ENCODE data around the gene CRIP2.

Gene CRIP2

GRCh38 chr14:105489542-105490266 is 15.1 kb downstream of the CRIP2 start:
- DNase-seq = peak; percentile 88

- DNase-seq = no peak
Measured at GRCh38 chr14:105490267-105490571, 15.6 kb downstream of the CRIP2 start.

DNA sequence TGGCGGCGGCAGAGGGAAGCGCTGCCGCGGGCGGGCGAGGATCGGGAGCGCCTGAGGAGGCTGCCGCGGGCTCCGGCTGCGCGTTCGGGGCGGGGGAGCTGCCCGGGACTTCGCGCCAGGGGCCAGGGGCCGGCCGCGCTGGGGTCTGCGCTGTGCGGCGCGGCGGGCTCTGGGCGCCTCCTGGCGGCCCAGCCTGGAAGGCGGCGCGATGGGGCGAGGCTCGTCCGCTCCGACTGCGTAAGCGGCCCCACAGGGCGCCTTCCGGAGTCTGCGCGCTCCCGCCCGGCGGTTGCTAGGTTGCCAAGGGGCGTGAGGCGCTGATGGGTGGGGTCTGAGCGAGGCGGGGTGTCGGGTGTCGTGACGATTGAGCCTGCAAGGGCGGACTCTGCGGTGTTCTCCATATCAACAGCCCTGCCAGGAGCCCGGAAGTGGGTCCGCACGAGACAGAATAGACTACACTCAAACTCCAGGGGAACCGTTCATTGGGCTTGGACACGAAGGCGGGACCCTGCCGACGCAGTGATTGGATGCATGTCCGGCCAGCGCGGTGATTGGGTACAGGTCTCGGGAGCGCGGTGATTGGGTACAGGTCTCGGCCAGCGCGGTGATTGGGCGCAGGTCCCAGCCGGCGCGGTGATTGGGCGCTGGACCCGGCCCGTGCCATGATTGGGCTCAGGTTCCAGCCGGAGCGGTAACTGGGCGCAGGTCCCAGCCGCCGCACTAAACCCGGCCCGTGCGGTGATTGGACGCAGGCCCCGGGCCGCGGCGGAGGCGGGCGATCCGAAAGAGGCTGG is 16.1 kb downstream of the CRIP2 start, which contains the start of gene TEDC1:
TSS of gene TEDC1 (plus strand) at position 675 of the 794 bp plus-strand sequence. CDS start 130 bp downstream, outside the sequence.
- DNase-seq = peak; percentile 99

- peak; percentile 86 for DNase-seq
Measured at GRCh38 chr14:105491366-105491973, 16.8 kb downstream of the CRIP2 start.

DNA sequence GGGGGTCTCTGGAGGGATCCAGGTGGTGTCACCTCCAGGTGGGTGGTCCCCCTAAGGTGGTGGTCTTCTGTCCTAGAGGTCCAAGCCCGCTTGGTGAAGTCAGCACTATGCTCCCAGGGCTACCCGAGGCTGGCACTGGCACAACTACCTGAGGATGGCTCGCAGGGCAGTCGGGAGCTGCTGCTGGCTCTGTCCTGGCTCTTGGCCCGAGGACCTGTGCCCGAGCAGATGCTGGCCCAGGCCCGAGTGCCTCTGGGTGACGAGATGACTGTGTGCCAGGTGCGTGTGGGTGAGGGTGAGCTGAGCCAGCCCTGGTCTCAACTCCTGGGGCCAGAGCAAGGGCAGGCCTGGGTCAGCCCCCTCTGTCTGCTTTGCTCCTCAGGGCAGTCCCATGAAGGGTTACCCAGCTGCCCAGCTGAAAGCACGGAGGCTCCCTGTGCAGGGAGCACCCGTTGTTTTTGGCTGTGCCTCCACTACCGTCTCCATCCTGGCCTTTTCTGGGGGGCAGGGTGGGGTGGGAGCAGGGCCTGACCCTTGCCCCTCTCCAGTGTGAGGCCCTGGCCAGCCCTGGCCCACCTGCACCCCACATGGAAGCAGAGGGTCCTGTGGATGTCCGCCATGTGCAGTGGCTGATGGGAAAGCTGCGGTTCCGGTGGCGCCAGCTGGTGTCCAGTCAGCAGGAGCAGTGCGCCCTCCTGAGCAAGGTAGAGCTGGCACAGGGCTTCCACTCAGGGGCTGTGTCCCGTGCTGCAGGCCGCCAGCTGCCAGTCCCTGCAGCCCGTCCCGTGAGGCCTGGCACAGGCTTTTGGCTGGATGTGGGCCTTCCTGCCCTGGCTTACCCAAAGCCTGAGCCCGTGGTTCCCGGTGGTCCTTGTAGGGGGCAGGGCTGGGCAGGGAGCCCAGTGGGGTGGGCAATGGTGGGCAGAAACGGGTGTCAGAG is 17.7 kb downstream of the CRIP2 start:
- DNase-seq = no peak

DNA sequence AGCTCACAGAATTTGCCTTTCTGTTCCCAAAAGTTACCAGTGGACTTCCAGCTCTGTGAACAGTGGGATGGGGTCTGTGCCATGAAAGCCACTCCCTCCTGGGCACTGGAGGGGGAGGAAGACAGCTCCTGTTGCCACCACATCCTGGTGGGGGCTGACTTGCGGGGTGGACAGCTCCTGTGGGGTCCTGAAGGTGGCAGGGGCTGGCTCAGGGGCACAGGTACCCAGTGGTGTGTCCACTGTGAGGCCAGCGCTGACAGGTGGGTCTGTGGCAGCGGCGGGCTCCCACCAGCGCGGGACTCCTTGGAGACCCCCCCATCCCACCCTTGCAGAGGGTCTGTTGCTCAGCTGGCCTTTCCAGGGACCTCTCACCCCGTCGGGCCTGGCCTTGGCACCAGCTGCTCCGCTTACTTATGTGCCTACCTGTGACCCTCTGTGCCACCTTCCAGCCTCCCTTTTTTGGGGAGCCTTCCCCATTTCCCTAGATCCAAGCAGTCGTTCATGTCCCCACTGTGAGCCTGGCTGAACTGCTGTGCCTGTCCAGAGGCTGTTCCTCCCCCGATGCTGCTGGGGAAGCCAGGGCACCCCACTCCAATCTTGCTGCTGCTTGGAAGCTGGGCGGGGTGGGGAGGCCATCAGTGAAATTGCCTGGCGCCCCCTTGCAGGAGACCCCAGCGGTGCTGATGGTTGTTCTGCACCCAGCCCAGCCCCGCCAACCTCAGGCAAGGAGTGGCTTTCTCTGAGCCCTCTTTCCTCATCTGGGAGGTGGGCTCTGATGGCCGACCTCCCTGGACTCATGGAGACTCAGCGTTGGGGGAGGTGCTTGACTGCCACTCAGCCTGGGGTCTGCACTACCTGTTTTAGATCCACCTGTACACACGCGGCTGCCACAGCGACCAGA is 18.6 kb downstream of the CRIP2 start:
- DNase-seq = no peak

GRCh38 chr14:105493921-105494605 is 19.4 kb downstream of the CRIP2 start:
- DNase-seq = no peak

DNA sequence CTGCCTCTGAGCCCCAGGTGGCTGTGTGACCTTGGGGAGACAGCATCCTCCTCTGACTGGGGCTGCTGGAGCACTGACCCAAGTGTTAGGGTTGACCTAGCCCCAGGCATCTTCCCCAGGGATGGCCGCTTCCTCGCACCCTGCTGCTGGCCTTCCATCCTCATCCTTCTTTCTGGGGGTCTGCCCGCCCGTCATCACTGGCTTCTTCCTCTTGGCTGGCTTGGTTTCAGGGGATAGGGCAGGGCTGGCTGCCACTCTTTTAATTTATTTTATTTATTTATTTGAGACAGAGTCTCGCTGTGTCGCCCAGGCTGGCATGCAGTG is 19.9 kb downstream of the CRIP2 start:
- no peak for DNase-seq

- no peak for DNase-seq
Measured at GRCh38 chr14:105495101-105495989, 20.7 kb downstream of the CRIP2 start.

DNA sequence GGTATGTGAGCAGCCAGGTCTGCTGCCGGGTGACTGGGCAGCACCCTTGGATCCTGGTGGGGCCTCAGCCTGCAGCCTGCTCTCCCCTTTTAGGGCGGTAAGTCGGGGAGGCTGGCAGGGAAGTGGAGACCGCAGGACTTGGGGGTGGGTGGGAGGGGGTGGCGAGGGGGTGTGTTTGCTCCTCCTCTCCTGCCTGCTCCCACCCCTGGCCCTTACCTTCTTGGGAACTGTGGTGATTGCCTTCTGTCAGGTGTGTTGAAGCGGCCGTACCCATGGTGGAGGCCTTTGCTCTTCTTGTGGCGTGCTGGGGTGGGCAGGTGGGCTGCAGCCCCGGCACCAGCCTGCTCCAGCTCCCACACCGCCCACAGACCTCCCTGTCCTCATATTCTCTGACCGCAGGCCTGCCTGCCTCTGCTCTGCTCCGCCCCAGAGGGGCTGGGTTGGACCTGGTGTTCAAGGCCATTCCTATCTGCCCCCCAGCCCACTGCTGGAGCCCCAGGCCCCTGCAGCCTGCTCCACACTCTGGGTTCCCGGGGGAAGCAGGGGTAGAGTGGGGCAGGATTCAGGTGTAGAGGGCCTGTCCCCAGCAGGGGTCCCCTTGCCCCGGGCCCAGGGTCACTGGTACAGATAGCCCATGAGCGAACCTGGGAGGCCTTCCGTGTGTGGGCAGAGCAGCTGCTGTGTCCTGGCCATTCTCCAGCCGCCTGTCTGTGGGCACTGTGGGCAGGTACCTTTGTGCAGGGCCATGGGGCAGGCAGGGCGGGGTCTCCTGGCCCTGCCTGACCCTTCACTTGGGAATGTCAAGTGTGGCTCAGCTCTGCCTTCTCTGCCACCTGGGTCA is 21.6 kb downstream of the CRIP2 start:
- no peak for DNase-seq

DNA sequence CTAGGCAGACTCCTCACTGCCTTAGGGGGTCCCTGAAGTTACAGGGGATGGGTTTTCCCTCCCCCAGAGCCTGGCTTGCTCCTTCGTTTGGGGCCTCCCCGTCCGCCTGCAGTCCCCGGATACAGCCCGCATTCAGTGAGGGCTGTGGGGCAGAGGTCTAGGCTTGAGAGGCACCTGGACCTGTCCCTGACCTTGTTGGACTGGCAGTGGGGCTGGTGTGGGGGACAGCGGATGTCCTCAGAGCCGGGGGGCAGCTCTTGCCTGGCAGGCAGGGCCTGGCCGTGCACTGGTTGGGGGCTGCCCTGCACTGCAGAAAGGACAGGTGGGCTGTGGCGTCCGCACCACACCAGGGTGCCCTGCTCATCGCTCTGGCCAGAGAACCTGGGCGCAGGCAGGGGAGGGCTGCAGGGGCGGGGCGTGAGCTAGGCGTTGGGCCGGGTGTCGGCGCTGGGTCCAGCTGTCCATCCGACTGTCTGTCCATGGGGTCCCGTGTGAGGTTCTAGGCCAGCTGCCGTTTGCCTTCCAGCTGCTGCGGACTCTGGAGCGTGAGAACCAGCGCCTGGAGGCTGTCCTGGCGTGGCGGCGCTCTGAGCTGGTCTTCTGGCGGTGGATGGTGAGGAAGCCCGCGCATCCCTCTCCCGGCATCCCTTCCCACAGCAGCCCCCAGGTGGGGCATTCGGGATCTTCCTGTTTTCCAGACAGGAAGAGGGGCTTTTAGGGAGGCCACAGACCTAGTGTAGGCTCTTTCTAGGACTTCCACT is 22.4 kb downstream of the CRIP2 start:
- DNase-seq = no peak

- no peak for DNase-seq
Measured at GRCh38 chr14:105497671-105498429, 23.2 kb downstream of the CRIP2 start.

- DNase-seq = no peak
Measured at GRCh38 chr14:105498430-105499255, 24.0 kb downstream of the CRIP2 start.

DNA sequence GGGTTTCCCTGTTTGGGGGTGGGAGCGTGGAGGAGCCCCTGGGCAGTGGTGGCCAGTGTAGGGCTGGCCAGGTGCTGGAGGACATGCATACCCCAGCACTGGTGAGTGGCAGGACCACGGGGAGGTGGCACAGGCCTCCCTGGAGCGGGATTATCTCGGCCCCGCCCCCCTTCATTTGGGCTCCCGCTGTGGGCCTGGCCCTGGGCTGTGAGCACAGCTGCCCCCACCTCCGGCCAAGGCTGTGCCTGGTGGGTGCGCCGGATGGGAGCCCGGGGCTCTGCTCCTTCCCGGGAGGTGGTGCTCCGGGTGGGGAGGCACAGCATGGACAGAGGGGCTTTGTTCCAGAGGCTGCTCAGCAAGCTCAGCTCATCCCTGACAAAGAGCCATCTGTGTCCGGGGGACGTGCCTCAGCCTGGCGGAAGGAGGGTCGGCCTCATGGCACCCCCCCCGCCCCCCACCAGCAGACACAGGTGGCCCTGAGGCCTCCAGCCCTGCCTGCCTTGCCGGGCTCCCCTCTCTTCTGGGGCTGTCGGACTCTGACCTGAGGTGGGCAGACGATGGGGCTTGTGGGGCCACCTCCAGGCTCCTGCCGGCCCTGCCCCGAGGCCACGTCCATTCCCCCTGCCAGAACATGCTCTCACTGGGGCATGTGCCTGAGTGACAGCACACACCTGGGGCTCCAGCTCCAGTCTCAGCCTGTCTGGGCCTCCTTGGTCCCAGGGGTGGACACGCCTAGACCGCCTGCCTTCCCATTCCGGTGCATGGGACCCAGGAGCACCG is 24.8 kb downstream of the CRIP2 start:
- no peak for DNase-seq

DNA sequence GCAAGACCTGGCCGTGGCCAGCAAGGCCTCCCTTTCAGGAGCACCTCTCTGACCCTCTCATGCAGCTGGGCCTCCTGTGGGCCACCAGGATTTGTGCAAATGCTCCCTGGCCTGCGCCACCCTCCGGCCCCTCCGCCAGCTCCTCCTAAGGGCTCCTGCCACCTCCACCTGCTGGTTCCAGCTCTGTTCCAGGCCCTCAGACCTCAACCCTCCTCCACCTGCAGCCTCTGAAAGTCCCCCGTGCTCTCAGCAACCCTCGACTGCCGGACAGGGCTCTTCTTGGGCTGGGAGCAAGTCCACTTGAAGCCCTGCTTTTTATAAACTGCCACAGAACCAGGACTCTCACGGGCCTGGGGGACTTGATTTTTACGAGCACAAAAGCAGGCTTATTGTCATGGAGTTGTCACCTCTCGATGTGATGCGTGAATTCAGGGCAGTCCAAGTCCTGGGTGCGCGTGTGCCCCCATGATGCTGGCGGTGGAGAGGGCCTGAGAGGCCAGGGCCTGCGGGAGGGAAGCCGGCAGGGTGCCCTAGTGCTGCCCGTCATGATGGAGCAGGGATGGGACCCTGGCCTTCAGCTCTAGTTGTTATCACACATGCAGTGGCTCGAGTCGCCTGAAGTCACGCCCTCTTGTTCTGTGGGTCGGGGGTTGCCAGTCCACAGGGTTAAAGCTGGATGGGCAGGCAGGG is 25.6 kb downstream of the CRIP2 start:
- no peak for DNase-seq

All from activated naive CD4-positive, alpha-beta T cell treated with Interleukin-2 at 50 U/mL for 16 hours (primary cell).